GM18505 (cell line): ENCODE results near the gene SUSD6.

Experiments
- ATAC-seq: cut with Tn5 transposase; IDR thresholded peaks from one replicate; pipeline ENCODE4 v1.9.1; 2021; ENCODE audit not compliant: unreplicated experiment
- POLR2A ChIP-seq: IDR thresholded peaks from 4 replicates; pipeline ENCODE4 v1.6.1; 2011; ENCODE audit warnings: borderline replicate concordance; ENCODE audit not compliant: insufficient read depth, insufficient read length; ENCODE audit errors: extremely low read depth

SUSD6 gene

DNA sequence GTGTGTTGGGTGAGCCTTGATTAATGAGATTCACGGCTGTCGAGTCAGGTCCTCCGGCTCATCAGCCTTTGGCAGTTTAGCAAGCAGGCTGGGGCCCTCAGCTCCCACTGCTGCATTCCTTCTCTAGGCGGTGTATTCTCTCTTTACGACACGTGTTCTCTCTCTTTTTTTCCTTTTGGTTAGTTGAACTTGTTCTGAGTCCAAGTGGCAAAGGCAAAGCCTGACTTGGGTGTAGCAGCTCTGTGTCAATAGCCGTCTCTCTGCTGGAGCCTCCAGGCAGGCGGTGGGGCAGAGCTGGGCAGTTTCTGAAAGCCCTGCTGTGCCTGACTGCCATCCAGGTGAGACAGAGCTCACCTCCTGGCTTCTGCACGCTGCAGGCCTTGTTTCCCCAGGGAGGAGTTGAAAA is 46.6 kb downstream of the SUSD6 start:
- ATAC-seq: no peak
- TF ChIP-seq POLR2A: no peak

DNA sequence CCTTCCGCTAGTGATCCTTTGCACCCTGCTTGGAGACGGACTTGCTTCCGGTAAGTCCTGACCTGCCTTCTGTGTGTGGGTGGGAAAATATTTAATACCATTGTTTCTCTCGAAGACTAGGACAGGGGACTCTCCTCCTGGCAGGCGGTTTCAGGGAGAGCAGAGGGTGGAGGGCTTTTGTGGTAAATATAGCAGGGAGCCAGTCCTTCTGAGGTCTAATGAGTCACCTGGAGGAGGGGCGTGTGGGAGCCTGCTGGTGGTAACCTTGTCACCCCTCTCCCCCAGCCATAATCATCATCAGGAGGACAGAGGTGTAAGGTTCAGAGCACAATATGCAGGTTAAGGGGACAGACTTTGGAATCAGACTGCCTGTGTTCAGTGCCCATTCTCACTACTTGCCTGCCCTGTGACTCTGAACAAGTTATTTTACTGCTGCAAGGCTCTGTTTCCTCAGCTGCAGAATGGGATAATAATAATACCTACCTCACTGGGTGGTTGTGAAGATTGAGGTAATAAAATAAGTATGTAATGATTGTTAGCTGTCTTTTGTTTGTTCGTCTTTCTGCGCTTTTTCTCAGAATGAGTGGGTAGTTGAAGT is 47.4 kb downstream of the SUSD6 start:
- no peak for ATAC-seq
- TF ChIP-seq POLR2A: no peak

DNA sequence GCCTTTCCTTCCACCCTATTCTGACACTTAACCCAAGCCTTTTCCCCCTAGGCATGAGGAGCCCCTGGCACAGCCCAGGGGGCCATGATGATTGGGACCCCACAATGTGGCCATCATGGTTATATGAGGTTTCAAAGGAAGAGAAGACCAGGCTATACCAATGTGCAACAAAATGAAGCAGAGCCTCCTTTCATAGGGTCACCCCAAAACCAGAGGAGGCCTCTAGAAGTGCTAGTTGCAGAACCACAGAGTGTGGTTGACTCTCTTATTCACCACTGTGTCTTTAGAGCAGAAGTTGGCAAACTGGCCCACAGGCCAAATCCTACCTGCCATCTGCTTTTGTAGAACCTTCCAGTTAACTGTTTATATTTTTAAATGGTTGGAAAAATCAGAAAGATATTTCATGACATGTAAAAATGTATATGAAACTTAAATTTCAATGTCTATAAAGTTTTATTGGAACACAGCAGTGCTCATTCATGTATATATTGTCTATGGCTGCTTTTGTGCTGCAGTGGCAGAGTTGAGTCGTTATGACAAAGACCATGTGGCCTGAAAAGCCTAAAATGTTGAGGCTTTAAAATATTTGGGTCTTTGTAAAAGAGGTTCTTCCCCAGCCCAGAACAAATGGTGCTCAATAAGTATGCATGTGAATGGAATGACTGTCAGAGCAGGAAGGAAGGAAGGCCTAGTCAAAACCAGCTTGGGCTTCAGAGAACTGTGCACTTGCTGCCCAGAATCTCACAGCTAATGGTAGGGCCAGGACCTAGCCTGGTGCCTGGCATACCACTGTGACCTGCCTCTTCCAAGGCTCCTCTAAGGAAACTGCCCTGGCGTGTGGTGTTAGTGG is 49.2 kb downstream of the SUSD6 start:
- ATAC-seq: no peak
- TF ChIP-seq POLR2A: no peak

DNA sequence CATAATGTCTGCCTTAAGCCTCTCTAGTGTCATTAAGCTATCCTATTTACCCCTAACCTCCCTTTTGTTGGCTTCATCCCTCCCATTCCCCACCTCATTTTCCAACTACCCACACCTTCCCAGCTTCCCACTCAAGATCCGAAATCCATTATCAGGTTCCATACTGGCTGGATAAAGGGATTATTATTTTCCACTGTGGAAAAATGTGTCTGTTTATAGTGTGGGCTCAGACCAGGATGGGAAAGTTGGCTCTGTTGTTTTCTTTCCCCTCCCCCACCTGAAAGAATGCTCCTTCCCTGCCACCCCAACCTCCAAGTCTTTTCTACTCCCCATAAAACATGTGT is 49.8 kb downstream of the SUSD6 start:
- TF ChIP-seq POLR2A: no peak
- no peak for ATAC-seq

DNA sequence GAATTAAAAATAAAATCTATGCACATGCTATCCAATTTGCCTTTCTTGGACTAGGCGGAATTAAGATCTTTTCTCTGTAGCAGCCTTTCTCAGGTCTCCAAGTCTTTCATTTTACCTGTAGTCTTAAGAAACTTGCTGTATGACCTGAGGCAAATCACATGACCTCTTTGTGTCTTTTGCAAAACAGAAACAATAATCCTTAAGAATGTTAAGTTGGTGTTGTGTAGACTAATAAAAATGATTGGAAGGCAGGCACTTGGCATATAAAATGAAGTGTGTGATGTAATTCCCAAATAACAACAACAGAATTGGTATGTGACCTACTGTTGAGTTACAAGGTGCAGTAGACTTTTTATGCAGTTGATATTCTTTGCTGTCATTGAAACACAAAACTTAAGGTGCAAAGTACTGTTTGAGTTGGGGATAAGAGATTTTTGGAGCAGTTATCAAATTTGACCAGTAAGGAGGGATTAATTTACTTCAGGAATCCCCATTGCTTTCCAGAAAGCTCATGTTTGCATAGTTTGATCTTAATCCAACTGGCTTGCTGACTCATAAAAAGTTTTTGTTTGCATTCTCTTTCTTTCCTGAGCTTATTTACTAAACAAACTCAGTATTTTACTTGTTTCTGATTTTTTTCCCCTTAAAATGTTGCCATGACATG is 51.4 kb downstream of the SUSD6 start:
- no peak for ATAC-seq
- no peak for TF ChIP-seq POLR2A

- ATAC-seq: no peak
- no peak for TF ChIP-seq POLR2A
Observed at GRCh38 chr14:69663300-69663643, 51.9 kb downstream of the SUSD6 start.

DNA sequence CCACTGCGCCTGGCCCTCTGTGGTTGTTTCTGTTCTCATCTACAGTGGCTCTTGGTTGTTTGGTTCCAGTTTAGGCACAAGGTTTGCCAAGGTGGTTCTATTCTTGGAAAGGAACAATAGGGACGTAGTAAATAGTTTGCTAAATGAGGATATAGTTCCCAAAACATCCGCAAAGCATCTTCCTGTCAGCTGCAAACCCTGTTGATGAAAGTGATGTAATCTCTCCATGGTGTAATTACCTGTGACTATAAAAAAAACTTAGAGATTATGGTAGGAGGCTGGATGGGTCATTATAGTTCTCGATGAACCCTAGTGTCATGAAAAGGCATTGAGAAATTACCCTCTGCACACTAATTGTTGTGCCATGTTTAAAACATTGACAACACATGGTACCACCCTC is 52.9 kb downstream of the SUSD6 start:
- ATAC-seq: no peak

GRCh38 chr14:69664865-69665526 is 53.6 kb downstream of the SUSD6 start:
- no peak for TF ChIP-seq POLR2A
- ATAC-seq: no peak

More for the DNA sequence above, 52.9 kb downstream of the SUSD6 start:
- TF ChIP-seq POLR2A: no peak

DNA sequence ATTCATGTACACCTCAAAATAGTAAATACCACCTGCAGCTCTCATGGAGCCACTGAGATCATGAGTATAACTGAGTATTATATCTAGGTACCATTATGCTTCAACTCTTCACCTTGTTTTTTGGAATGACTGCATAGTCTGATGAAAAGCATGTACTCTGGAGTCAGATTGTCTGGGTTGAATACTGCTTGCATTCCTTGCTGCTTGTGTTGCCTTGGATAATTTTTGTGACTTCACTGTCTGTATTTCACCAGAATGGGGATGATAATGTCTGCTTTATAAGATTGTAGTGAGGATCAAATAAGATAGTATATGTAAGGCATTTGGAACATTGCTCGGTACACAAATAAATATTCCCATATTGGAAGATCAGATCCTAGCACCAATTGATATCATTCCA is 54.2 kb downstream of the SUSD6 start:
- no peak for TF ChIP-seq POLR2A
- no peak for ATAC-seq

DNA sequence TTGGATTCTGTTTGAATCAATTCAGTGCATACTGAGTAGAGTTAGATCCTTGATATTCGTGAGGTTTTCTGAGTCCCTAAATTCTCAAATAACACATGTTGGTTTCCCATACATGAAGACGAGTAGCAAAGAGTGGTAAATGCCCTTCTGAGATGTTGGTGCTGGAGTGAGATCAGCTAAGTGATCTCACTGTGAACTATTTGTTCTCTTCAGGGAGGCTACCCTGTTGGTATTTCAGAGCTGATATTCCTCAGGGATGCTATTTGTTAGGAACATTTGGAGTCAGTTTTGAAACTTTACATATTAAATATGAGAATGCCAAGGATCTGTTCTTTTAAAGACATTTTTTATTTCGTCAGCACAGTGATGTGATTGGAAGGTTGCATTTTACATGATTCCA is 54.7 kb downstream of the SUSD6 start:
- TF ChIP-seq POLR2A: no peak
- ATAC-seq: no peak

GRCh38 chr14:69666690-69667211 is 55.4 kb downstream of the SUSD6 start:
- TF ChIP-seq POLR2A: no peak
- ATAC-seq: no peak

DNA sequence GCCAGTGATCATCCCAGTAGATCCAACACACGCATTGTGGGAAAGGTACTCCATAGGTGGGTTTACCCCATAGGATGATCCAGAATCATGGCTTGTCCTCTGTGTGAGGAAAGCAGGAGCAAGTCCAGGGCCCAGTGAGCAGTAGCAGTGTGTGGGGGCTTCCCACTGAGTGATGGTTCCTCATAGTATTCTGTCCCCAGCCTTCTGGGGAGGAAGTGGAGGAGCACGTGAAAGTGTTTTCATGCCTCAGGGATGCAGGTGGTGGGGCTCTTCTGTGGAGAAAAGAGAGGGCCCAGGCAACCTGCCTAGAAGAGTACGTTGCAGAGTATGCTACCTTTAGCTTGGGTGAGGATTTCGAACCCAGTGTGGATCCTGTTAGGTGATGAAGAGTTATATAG is 56.5 kb downstream of the SUSD6 start:
- no peak for ATAC-seq
- TF ChIP-seq POLR2A: no peak

DNA sequence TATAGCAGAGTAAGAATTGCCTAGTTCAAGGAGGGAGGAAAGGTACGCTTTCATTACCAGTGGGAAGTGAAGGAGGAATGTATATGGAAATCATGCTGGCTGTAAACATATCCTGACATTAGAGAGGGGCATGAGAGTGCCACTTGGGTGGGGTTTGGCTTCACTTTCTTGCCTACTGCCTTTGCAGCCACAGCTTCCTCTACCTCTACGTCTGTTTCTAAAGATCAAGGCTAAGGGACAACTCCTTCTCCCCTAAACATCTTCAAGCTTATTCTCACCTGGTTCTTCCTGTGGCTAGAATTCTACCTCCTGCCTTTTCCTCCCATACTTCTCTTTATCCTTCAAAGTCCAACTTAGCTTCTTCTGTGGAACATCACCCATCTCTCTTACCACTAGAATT is 58.0 kb downstream of the SUSD6 start:
- ATAC-seq: no peak
- no peak for TF ChIP-seq POLR2A

DNA sequence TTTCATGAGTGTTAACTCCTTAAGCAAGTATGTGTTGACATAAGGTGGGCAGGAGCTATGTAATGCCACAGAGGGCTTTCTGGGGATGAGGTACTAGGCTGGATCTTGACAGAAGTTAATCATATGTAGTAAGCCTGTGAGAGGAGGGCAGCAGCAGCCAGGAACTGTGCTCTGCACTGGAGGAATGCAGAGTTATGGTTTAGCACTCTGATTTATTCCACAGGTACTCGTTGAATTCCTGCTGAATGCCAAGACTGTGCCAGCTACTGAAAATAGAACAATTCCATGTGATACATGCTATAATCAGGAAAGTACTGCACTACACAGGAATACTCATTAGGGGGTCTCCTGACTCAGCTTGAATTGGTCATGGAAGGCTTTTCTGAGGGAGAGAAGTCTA is 58.7 kb downstream of the SUSD6 start:
- no peak for TF ChIP-seq POLR2A
- no peak for ATAC-seq

- TF ChIP-seq POLR2A: no peak
- ATAC-seq: no peak
Observed at GRCh38 chr14:69671365-69672030, 60.1 kb downstream of the SUSD6 start.
